Esophagus squamous epithelium (tissue), 4 donors: ENCODE measurements around the gene PRKN.
"Not testable (repeated sequence)": the region's sequence is repeated elsewhere in the genome, so short reads cannot be mapped to it uniquely, and the experiment has no call there.

Experiments used
- POLR2A ChIP-seq, 4 donors: fragments of 450-650 bp; IDR thresholded peaks; one replicate each; pipeline ENCODE4 v1.6.1; 2017; ENCODE audit warnings: antibody characterized with exemption in 4 of 4, mild to moderate bottlenecking in 4 of 4, moderate library complexity in 3 of 4
- TF ChIP-seq, protein P1 (sequence below), 6 experiments: fragments of 450-650 bp in 4 of 6; fragments of 200-600 bp in 2 of 6; sonication (generic) in 2 of 6; IDR thresholded peaks; one replicate each; pipeline ENCODE4 v1.5.1; 2016 to 2019; ENCODE audit warnings: antibody characterized with exemption in 6 of 6, mild to moderate bottlenecking in 4 of 6, moderate library complexity in 4 of 6

DNA sequence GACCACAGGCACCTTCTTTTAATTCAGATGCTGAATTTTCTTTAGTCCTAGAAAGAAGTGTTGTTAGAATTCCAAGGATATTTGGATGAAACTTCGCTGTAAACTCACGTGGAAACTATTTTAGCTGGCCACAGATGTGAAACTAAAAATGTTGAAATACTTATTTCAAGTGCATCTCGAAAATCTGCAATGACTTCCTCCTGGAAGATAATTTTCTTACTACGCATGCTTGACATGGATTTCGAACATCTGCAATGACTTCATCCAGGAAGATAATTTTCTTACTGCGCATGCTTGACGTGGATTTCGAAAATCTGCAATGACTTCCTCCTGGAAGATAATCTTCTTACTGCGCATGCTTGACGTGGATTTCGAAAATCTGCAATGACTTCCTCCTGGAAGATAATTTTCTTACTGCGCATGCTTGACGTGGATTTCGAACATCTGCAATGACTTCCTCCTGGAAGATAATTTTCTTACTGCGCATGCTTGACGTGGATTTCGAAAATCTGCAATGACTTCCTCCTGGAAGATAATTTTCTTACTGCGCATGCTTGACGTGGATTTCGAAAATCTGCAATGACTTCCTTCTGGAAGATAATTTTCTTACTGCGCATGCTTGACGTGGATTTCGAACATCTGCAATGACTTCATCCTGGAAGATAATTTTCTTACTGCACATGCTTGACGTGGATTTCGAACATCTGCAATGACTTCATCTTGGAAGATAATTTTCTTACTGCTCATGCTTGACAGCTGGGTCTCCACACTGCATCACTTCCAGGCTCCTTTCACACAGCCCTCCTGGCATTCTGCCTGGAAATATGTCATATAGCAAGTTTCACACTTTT is 336.4 kb downstream of the PRKN start:
- TF ChIP-seq POLR2A (IDR thresholded peaks at IDR 0.05), result not testable (repeated sequence)
- TF ChIP-seq, protein P1, sequence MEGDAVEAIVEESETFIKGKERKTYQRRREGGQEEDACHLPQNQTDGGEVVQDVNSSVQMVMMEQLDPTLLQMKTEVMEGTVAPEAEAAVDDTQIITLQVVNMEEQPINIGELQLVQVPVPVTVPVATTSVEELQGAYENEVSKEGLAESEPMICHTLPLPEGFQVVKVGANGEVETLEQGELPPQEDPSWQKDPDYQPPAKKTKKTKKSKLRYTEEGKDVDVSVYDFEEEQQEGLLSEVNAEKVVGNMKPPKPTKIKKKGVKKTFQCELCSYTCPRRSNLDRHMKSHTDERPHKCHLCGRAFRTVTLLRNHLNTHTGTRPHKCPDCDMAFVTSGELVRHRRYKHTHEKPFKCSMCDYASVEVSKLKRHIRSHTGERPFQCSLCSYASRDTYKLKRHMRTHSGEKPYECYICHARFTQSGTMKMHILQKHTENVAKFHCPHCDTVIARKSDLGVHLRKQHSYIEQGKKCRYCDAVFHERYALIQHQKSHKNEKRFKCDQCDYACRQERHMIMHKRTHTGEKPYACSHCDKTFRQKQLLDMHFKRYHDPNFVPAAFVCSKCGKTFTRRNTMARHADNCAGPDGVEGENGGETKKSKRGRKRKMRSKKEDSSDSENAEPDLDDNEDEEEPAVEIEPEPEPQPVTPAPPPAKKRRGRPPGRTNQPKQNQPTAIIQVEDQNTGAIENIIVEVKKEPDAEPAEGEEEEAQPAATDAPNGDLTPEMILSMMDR (IDR thresholded peaks at IDR 0.05), result not testable (repeated sequence)
